Amniotic epithelial cell (primary cell): ENCODE results near the gene CTXN3.
A peak's percentile ranks its signal among the peaks of the same experiment; 100 is the strongest.
"Not testable (repeated sequence)": the region's sequence is repeated elsewhere in the genome, so short reads cannot be mapped to it uniquely, and the experiment has no call there.

Experiments used
- DNase-seq: peaks from one replicate; pipeline ENCODE4 v3.0.0-alpha.2; 2010; ENCODE audit warnings: low read depth

CTXN3 gene

DNA sequence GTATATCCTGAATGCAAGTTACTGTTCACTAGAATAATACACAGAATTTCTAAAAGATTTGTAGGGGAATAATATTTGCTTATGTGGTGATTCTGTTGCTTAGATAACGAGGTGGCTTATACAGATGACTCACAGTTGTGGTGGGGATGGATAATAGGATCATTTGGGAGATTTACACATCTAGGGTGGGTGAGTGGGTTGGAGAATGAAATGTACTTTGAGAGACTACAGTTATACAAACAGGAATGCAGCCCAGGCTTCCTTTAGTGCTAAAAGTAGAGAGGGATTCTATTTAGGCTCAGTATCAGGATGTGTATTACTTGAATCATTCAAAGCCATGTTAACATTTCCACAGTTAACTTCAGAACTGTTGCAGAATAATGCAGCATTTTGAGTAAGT is 1.8 kb downstream of the CTXN3 start:
- DNase-seq: peak; percentile 92

DNA sequence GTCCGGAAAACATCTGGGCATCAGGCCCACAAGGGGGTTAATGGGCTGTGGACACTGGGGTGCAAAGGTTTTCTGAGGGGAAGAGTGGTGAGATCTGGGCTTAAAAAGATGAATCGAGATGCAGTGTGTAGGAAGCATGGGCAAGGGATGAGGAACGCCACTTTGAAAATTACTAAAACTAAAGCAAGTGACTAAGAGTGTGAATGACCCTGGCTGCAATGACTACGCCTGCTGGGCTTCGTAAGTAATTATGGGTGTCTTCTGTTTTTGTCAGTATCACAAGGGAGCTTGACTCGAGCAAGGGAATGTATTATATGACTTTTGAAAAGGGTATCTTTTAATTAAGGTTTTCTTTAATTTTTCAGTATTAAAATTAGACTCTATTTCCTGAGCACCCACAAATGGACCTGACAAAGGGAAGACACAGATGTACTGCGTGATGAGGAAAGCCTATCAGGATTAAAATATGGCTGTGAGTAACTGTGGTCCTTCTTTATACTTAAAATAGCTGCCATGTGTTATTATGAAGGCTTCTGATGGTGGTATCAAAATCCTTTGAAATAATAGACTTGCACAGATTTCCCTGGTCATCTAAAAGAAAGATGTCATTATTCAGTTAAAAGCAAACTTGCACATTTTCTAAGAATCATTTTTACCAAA is 4.2 kb downstream of the CTXN3 start:
- no peak for DNase-seq

DNA sequence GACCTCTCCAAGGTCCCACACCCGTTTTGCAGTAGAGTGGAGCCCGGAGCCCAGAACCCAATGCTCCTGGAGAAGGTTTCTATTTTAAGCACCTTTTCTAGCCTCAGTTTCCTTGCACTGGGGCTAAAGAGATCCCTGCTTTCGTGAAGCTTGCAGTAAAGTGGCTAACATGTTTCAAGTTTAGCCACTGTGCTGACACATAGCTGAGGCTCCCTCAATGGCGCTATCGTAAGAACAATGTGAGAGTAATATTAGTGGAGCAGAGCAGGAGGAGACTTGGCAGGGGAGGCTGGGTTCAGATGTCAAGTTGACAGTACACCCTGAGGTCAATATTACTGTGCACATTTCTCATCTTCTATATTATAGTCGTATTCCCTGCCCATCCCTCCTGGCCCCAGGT is 7.9 kb downstream of the CTXN3 start:
- no peak for DNase-seq

DNA sequence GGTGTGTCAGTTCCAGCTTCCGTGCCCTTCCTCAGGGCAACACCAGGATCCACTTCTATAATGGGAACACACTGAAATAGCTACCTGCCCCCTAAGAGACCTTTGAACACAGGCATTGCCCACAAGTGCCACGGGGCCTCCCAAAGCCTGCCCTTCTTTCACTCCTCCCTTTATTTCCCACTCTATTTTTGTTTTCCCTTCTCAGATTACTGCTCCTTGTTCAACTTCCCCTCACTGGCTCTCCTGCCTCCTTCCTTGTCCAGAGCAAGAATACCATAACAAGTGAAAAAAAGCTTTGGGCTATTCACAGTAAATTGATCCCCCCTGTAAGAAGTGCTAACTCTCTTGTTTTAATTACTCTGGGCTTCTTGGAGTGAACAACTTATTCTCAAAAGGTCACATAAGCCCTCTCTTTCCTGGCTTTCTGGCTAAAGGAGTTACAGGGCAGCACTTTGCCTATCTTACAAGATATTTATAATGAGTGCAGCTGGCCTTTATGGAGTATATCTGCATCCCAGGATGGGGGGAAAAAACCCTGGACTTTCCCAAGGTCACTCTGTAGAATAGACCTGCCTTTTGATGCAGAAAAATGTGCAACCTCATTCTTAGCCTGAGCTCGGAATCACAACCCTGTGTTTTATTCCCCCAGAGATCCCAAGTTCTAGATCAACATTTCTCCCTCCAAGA is 11.3 kb downstream of the CTXN3 start:
- DNase-seq: no peak

DNA sequence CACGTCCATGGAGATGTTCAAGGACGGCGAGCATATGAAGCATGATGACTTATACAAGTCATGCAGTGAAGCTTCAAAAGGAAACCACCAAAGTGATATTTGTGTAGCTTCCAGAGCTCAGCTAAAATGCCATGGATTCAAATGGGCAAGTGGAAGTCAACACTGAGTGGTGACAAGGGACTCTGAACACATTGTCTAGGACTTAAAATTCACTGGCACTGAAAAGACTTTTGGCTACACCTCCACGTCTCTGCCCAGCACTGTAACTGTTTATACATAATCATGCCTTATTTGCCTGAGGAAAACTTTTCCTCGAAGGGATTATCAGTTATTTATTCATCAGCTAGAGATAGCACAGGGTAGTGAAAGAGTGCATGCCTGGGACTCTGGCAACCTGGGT is 15.2 kb downstream of the CTXN3 start:
- DNase-seq: no peak

DNA sequence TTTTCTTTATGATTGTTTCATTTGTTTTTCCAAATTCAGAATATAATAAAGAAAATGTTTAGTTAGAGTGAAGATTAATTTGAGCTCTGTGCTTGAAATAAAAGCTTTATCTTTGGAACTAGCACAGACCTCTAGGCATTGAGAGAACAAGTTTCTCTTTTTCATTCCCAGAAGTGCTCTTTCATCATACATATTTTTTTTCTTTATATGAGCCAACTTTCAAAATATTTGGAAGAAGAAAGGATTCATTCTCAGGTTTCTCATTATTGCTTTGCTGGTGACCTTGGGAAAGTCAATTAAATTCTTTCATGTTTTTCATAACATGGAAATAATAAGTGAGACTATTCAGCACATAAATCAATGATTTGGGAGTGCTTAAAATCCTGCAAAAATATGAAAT is 16.8 kb downstream of the CTXN3 start:
- peak; percentile 9 for DNase-seq

DNA sequence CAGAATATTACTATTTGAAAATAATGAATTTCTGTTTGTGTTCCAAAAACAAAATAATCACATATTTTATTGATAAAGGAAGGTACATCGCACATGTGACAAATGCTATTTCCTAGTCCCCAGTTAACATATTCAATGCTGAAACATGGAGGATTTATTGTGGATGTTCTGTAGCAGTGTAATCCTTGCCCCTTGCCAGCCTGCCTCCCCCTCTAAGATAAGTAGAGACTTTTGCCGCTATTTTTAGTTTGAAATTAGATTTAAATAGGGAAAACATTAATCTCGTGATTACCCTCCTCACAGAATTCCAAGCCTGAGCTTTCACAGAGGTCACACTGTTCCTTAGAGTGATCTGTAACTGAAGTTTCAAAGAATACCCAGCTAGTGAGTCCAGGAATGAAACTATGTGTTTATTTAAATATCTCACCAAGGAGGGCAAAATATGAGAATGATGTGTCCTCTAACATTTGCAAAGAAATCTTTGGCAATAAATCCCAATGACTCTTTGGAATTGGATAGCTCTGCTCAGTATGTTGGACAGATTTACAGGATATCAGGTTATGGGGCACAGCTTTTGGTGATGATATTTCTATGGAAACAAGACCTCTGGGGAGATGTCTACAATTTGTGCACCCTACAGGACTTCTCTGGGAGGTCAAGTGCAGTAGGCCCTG is 17.3 kb downstream of the CTXN3 start:
- no peak for DNase-seq

DNA sequence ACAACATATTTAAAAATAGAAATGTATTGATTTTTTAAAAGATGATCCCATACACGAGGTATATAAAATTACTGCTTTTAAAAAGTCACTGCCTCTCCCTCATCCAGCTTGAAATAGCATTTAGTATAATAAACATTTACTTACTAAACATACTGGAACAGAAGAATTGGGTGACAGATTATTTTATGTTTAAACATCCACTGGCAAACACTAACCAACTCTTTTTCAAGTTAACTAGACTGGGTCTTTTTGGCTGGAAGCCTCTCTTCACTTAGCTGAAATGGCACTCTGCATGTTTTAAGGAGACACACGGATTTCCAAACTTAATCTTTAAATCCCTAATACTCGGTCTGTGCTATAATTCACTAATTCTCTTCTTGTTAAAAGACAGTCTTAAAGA is 19.0 kb downstream of the CTXN3 start:
- DNase-seq: no peak

DNA sequence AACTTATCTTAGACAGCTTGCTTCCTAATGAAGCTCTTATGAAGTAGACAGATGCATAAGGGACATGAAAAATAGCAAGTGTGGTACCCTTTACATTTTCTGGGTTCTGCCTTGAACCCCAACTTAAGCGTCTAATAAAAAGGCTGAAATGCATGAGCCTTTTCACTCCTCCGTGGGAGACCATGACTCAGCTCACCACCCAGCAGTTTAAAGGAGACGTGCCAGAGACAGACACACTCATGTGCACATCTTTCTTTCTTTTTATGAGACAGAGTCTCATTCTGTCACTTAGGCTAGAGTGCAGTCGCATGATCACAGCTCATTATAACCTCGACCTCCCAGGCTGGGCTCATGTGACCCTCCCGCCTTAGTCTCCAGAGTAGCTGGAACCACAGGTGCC is 22.3 kb downstream of the CTXN3 start:
- DNase-seq: peak; percentile 9

DNA sequence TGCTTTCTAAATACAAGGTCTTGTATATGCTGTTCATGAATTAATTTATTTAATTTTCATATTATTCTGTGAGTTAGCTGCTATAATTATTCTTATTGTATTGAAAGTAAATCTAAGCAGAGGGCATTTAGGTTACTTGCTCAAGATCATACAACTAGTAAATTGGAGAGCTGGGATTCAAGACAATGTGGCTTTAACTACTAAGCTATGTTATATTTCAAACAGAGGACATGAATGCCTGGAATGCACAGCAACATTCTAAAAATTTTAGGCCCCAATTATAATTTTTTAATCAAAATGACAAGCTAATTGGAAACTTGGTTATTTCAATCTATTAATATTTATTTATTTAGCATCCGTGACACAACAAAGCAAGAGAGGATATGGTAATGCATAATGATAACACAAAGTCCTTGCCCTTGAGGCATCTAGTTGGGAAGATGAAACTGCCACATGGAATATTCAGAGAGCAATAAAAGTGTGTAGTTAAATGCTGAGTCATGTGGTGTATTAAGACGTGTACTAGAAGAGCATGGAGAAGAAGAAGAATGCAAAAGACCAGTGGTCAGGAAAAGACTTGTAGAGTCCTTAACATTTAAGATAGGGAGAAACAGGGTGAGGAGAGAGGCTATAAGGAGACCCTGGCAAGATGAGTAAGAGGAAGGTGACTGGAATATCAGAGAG is 24.4 kb downstream of the CTXN3 start:
- peak; percentile 18 for DNase-seq

DNA sequence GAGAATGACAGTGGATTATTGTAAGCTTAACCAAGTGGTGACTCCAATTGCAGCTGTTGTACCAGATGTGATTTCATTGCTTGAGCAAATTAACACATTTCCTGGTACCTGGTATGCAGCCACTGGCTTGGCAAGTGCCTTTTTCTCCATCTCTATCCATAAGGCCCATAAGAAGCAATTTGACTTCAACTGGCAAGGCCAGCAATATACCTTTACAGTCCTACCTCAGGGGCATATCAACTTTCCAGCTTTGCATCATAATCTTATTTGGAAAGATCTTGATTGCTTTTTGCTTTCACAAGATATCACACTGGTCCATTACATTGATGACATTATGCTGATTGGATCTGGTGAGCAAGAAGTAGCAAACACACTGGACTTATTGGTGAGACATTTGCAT is 28.1 kb downstream of the CTXN3 start:
- DNase-seq: not testable (repeated sequence)

DNA sequence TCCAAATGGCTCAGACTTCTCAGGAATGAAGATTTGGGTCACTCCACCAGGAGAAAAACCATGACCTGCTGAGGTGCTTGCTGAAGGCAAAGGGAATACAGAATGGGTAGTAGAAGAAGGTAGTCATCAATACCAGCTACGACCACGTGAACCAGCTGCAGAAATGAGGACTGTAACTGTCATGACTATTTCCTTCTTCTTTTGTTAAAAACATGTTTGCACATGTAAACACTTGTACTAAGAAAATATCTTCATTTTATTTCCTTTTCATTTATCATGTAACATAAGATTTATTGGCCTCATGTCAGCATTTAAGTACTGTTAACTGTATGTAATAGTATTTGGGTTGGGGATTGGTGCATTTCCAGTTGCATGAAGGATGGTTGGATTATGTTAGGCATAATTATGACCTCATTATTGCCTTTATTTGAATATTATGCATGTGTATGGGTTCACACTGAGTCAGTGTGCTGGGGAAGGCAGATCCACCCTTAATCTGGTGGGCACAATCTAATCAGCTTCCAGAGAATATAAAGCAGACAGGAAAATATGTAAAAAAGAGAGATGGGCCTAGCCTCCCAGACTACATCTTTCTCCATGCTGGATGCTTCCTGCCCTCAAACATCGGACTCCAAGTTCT is 30.9 kb downstream of the CTXN3 start:
- DNase-seq: not testable (repeated sequence)

DNA sequence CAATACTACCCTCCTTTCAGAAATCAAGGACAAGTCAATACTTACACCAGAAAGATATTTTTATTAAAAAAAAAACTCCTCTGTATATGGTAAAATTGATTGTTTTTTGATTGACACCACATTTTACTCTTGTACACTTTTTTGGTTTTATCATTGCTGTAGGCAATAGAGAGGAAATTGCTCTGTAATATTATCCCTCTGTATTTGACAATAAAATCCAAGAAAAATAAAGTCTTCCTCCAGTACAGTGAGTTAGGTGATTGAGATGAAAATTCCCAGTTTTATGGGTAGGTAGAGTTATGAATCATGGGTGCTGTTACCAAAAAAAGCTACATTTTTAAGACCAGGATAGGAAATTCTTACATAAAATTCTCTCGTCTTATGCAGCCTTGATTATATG is 31.7 kb downstream of the CTXN3 start:
- DNase-seq: no peak

DNA sequence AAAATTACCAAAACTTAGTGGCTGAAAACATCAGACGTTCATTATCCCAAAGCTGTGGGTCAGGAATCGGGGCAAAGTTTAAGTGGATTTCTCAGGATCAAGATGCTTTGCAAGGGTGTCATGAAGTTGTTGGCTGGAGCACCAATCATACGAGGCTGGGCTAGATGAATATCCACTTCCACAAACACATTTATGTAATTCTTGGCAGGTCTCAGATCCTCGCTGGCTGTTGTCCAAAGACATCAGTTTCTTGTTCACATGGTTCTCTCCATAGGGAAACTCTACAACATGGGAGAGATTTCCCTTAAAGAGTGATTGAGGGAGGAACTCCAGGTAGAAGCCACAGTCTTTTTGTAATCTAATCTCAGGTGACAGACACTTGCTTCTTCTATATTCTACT is 34.1 kb downstream of the CTXN3 start:
- DNase-seq: no peak

DNA sequence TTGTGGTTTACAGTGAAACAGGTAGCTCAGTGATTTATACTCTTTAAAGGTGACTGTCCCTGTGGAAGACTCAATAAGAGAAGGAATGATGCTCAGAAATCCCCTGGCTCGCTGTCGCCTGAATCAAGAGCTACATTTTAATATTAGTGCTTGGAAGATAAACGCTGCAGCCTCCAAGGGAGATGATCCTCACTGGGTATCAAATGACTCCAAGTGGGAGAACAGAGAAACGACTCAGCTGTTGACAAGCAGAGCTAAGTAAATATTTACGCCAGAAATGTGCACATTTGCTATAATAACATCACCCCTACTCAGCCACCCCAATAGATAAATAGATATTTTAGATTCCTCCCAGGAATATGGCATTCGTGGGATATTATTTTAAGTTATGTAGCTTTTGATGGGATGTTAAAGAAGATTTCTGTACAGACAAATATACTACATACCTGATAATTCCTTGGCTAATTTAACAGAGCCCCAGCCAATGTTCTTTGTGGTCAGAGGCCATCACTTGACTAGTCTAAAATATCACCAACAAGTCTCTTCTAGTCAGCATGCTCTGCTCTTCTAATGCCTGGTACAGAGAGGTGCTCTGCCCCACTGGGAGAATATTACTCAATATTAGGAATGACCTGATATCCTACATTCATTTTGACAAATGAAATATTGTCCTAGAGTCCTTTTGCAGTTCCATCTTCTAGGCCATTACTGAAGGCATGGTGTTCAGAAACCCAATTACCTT is 36.0 kb downstream of the CTXN3 start:
- DNase-seq: no peak

DNA sequence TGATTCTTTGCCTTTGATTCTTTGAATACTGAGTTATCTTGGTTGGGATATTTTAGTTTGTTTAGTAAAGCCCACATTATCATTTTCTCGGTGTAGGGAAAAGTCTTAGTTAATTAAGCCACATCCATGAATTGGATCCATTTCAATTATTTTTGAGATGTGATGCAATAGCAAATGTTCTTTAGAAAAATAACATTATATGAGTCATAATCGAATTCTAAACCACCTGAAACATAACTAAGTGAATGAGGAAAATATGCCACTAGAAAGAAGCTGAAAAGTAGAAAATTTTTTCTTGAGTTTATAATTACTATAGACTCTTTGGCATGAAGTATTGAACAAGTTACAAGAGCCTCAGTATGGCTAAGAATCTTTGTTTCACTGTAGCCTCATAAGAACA is 36.8 kb downstream of the CTXN3 start:
- DNase-seq: peak; percentile 24

DNA sequence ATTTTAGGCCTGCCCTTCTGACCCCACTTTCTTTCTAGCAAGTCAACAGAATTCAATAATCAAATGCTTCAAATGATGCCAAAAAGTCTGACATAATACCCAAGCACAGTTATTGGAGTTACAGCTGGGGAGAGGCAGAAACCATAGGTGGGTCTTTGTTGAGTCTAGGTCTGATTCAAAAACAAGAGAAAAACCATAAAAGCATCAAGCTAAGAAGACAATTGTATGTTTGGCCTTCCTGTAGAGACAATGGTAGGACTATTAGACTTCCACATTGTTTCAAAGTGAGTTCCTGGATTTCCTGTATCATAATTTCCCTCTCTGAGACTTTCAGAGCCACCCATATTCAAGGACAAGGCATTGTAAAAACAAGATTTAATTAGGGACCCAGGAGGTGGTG is 37.5 kb downstream of the CTXN3 start:
- DNase-seq: no peak

DNA sequence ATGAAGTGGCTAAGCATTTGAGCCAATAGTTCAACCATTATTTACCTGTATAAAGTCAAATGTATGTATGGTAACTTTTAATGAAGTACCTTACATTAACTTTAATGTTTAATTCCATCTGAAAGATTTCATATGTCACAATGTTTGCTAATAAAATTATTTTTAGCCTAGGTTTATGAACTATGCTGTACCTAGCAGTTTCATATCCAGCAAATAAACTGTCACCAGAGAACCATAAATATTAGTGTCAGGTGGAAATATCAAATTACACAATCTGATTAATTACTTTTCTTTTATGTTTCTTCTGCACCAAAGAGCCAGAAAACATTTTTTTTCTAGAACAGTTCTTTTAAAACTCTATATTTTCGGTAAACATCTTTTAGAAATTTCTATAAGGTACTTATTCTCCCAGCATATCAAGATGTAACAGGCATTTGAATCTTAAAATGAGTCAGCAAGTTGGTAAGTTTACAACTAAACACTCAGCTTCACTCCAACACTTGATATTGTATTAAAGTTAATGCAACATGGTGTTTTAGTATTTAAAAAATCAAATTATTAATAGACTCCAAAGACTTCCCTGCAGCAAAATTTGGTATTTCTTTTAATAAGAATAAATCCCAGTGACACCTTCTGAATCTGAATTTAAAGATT is 45.8 kb downstream of the CTXN3 start:
- DNase-seq: no peak

DNA sequence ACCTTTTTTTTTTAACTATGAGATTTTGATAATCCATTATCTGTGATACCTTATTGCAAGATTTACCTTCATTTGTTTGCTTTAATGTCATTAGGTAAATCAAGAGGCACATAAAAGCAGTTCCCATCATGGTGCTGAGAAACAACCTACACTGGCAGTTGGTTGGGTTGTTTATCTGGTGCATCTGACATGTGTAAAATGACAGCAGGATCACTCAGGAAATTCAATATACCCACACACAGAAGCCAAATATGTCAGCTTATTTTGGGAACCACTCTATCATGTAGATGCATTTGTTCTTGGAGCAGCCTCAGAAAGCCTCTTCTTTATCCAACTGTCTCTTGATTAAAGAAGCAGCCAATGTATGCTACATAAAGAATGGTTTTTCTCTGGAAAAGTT is 46.5 kb downstream of the CTXN3 start:
- DNase-seq: no peak

DNA sequence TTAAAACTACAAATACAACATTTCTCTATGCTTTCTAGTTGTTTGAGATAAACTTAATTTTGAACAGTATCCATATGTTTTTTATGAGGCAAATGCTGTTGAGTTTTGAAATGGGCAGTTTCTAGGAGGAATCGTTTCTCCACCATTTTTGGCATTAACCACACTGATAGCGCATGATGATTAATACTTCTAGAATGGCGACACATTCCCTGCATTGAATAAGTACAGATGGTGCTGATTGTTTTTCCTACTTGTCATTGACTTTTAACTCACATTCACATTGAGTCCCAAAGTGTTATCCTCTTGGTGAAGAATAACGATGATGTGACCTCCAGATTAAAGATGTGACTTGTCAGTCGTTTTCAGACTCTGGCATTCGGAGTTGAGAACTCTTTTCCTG is 47.8 kb downstream of the CTXN3 start:
- peak; percentile 71 for DNase-seq
